Measurements from ENCODE around the gene TLR10.

DNA sequence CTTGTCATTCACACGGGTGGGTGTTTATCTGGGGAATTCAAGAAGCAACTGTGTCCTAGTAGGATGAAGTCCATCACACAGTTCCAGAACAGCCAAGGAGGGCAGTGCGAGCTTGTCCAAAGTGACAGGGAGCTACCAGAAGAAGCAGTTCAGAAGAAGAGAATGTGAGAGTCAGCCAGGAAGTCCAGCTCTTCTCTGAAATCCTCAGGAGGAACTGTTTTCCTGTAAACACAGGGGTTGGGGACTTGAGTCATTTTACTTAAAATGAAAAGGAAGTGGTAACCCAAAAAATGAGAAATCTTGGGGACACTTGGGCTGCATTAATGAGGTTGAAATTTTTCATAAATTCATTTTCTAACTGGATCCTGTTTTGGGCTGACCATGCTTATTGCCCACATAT lies 8.2 kb upstream of the TLR10 start:
- TF ChIP-seq, protein P1, sequence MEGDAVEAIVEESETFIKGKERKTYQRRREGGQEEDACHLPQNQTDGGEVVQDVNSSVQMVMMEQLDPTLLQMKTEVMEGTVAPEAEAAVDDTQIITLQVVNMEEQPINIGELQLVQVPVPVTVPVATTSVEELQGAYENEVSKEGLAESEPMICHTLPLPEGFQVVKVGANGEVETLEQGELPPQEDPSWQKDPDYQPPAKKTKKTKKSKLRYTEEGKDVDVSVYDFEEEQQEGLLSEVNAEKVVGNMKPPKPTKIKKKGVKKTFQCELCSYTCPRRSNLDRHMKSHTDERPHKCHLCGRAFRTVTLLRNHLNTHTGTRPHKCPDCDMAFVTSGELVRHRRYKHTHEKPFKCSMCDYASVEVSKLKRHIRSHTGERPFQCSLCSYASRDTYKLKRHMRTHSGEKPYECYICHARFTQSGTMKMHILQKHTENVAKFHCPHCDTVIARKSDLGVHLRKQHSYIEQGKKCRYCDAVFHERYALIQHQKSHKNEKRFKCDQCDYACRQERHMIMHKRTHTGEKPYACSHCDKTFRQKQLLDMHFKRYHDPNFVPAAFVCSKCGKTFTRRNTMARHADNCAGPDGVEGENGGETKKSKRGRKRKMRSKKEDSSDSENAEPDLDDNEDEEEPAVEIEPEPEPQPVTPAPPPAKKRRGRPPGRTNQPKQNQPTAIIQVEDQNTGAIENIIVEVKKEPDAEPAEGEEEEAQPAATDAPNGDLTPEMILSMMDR (IDR thresholded peaks at IDR 0.05) = no peak
- TF ChIP-seq RCOR1 (IDR thresholded peaks at IDR 0.05; ENCODE audit: low read length) = no peak
- no peak for TF ChIP-seq JUND (IDR thresholded peaks at IDR 0.05)
- TF ChIP-seq, protein P2, sequence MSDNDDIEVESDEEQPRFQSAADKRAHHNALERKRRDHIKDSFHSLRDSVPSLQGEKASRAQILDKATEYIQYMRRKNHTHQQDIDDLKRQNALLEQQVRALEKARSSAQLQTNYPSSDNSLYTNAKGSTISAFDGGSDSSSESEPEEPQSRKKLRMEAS (IDR thresholded peaks at IDR 0.05; ENCODE audit: low read depth) = no peak
- TF ChIP-seq MXI1 (IDR thresholded peaks at IDR 0.05; ENCODE audit: low read depth, low read length) = no peak

Data from SK-N-SH (cell line).